AG09309 (cell line): Measurements from ENCODE around the gene ZNF229.
"Not testable (repeated sequence)": the region's sequence is repeated elsewhere in the genome, so short reads cannot be mapped to it uniquely, and the experiment has no call there.

ENCODE experiments used
- DNase-seq: peaks from one replicate; pipeline ENCODE4 v3.0.0-alpha.2; 2010; ENCODE audit warnings: low read depth
- H3K4me3 ChIP-seq: 2 replicates; pipeline ENCODE4 v1.5.1; 2011; ENCODE audit warnings: mild to moderate bottlenecking, low read depth, low read length, moderate library complexity; ENCODE audit not compliant: control insufficient read depth
- CTCF ChIP-seq: IDR thresholded peaks from 2 replicates; pipeline ENCODE4 v1.5.1; 2011; ENCODE audit warnings: mild to moderate bottlenecking, low read depth, low read length, inconsistent platforms; ENCODE audit not compliant: insufficient read depth, control insufficient read depth; ENCODE audit errors: missing control alignments

The ZNF229 gene

DNA sequence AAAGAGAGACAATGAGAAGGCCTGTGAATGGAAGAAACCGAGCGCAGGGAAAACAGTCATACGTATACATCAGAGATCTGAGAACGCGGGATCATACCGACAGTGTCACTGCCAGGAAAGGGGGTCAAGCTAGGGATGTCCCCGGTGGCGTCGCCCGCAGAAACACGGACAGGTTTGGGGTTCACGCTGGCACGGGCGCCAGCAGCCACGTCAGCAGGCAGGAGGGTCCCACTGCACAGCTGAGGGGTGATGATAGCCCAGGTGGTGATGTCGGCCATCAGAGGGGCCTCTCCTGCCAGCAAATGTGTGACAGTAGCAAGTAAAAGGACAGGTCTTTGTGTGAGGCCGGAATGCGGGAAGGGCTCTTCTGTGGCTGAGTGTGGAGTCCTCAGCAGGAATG lies 3.4 kb upstream of the ZNF229 start:
- TF ChIP-seq CTCF, result no peak
- no peak overlapping the region for H3K4me3 ChIP-seq
- no peak for DNase-seq

GRCh38 chr19:44438441-44438840 lies 9.8 kb downstream of the ZNF229 start:
- no peak for DNase-seq

DNA sequence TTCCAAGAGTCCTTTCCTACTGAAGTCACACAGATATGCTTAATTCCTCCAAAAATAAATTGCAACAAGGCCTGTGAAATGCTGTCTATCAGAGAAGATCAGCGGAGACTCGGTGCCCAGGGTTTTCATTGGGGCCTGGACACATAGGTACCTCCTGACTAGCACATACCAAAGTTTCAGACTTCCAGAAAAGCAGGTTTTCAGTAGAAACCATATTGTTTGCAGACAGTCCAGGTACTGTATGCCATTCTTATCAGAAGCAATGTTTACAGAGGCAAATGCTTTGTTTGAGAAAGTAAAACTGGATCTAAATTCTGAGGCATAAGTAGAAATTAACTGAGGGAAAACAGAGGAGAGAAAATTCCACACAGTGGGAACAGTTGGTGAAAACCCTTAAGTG lies 12.8 kb downstream of the ZNF229 start:
- no peak for DNase-seq
- no peak overlapping the region for H3K4me3 ChIP-seq
- no peak for TF ChIP-seq CTCF

More at GRCh38 chr19:44438441-44438840, 9.8 kb downstream of the ZNF229 start:
- no peak for TF ChIP-seq CTCF
- H3K4me3 ChIP-seq, result no peak overlapping the region

DNA sequence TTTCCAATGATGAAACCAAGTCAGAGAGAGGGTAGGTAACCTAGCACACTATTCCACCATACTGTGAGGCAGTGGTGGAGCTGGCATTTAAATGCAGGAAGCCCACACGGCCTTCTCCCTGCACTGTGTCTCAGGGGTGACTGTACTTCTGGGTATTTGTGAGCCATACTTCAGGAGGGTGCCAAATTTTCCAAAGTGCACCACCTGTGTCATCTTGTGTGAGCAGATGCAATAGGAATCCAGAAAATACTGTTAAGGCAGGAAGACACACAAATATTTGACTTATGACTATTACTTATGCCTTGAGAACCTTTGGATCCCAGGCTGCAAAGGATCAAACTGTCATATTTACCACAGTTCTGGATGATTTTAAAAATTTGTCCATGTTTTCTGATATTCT lies 17.3 kb downstream of the ZNF229 start:
- H3K4me3 ChIP-seq, result no peak overlapping the region
- DNase-seq, result no peak
- TF ChIP-seq CTCF, result no peak

- H3K4me3 ChIP-seq, DNase-seq: not testable (repeated sequence)
Observed at GRCh38 chr19:44415553-44415952, 32.7 kb downstream of the ZNF229 start.

- DNase-seq, result peak; percentile 80
- peak within 1 kb of the TSS; percentile 80 for H3K4me3 ChIP-seq
- TF ChIP-seq CTCF, result no peak
Observed at GRCh38 chr19:44401139-44402115, 46.8 kb downstream of the ZNF229 start, which contains the start of gene ZNF285. Gene ZNF285 (minus strand): TSS chr19:44401608. CDS start chr19:44397213, 4,395 bp downstream.

GRCh38 chr19:44389268-44389667 lies 59.0 kb downstream of the ZNF229 start:
- H3K4me3 ChIP-seq, result not testable (repeated sequence)
- peak; percentile 5 for DNase-seq
